SK-N-SH treated with all-trans-retinoic acid at 6 μM for 48 hours (cell line): Measurements from ENCODE around the gene MIPOL1.

ENCODE experiments used
- CSDC2 ChIP-seq: fragments of 250-450 bp; sonication (Bioruptor Pico); IDR thresholded peaks from 2 replicates; pipeline ENCODE4 v1.5.0; 2020; ENCODE audit warnings: mild to moderate bottlenecking, moderate library complexity
- ISL1 ChIP-seq: fragments of 250-450 bp; sonication (Bioruptor Pico); IDR thresholded peaks from 2 replicates; pipeline ENCODE4 v2.1.2; 2022; ENCODE audit warnings: mild to moderate bottlenecking, moderate library complexity
- RARB ChIP-seq: fragments of 250-450 bp; sonication (Bioruptor Pico); IDR thresholded peaks from 2 replicates; pipeline ENCODE4 v1.8.0; 2021; ENCODE audit warnings: mild to moderate bottlenecking, moderate library complexity
- ZC3H10 ChIP-seq: fragments of 250-450 bp; sonication (Bioruptor Pico); IDR thresholded peaks from 2 replicates; pipeline ENCODE4 v1.5.1; 2021; ENCODE audit warnings: mild to moderate bottlenecking, moderate library complexity
- ZFP3 ChIP-seq: fragments of 250-450 bp; sonication (Bioruptor Pico); IDR thresholded peaks from 2 replicates; pipeline ENCODE4 v1.5.0; 2020; ENCODE audit warnings: mild to moderate bottlenecking, moderate library complexity
- ZFP30 ChIP-seq: fragments of 450-650 bp; formaldehyde crosslinking; IDR thresholded peaks from 2 replicates; pipeline ENCODE4 v1.5.0; 2022; ENCODE audit warnings: mild to moderate bottlenecking, moderate library complexity
- ZNF70 ChIP-seq: fragments of 450-650 bp; formaldehyde crosslinking; IDR thresholded peaks from 2 replicates; pipeline ENCODE4 v1.5.0; 2020; ENCODE audit warnings: mild to moderate bottlenecking, moderate library complexity
- TF ChIP-seq, protein P1 (sequence below): fragments of 250-450 bp; sonication (Bioruptor Pico); IDR thresholded peaks from 2 replicates; pipeline ENCODE4 v1.5.0; 2020; ENCODE audit warnings: mild to moderate bottlenecking, moderate library complexity

DNA sequence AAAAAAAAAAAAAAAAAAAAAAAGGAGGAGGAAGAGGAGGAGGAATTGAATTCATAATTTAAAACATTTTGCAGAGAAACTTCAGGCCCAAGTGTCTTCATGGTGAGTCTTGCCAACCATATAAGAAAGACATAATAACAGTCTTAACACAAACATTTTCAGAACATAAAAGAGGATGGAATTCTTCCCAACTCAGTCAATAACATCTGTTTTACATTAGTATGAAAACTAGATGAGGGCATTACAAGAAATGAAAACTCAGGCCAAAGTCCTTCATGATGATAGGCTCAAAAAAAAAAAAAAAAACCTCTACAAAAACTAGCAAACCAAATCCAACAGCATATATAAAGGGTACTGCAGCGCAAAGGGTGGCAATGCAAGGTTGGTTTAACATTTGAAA, 245.7 kb downstream of the MIPOL1 start:
- no peak for TF ChIP-seq ZNF70 (CRISPR knock-in tag)
- no peak for TF ChIP-seq RARB (CRISPR knock-in tag)
- no peak for TF ChIP-seq ZFP3
- TF ChIP-seq CSDC2 (CRISPR knock-in tag), result no peak
- TF ChIP-seq ZFP30 (CRISPR knock-in tag), result no peak
- TF ChIP-seq, protein P1, sequence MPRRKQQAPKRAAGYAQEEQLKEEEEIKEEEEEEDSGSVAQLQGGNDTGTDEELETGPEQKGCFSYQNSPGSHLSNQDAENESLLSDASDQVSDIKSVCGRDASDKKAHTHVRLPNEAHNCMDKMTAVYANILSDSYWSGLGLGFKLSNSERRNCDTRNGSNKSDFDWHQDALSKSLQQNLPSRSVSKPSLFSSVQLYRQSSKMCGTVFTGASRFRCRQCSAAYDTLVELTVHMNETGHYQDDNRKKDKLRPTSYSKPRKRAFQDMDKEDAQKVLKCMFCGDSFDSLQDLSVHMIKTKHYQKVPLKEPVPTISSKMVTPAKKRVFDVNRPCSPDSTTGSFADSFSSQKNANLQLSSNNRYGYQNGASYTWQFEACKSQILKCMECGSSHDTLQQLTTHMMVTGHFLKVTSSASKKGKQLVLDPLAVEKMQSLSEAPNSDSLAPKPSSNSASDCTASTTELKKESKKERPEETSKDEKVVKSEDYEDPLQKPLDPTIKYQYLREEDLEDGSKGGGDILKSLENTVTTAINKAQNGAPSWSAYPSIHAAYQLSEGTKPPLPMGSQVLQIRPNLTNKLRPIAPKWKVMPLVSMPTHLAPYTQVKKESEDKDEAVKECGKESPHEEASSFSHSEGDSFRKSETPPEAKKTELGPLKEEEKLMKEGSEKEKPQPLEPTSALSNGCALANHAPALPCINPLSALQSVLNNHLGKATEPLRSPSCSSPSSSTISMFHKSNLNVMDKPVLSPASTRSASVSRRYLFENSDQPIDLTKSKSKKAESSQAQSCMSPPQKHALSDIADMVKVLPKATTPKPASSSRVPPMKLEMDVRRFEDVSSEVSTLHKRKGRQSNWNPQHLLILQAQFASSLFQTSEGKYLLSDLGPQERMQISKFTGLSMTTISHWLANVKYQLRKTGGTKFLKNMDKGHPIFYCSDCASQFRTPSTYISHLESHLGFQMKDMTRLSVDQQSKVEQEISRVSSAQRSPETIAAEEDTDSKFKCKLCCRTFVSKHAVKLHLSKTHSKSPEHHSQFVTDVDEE, result no peak
- TF ChIP-seq ZC3H10 (CRISPR knock-in tag), result no peak
- no peak for TF ChIP-seq ISL1
